HEK293T (cell line): ENCODE measurements around the gene SYNDIG1L.

Experiments
- CTCF ChIA-PET: fragments of 350-600 bp; formaldehyde crosslinking; extraction: SDS; loops from one replicate; lab custom pipeline; 2021; ENCODE audit warnings: antibody characterized with exemption, inconsistent platforms; lab: Yijun Ruan, JAX
- POLR2A ChIA-PET: fragments of 350-600 bp; formaldehyde crosslinking; extraction: SDS; loops from one replicate; lab custom pipeline; 2020; ENCODE audit warnings: antibody characterized with exemption, inconsistent platforms; lab: Yijun Ruan, JAX
- DNase-seq: peaks from one replicate; pipeline ENCODE4 v3.0.0; 2012; ENCODE audit warnings: mixed read lengths; ENCODE audit errors: extremely low spot score
- ARNT ChIP-seq: fragments of 450-650 bp; IDR thresholded peaks from 2 replicates; pipeline ENCODE4 v1.6.1; 2017; ENCODE audit warnings: mild to moderate bottlenecking
- BHLHE40 ChIP-seq: fragments of 450-650 bp; IDR thresholded peaks from 2 replicates; pipeline ENCODE4 v1.6.1; 2016; ENCODE audit warnings: mild to moderate bottlenecking, moderate library complexity, borderline replicate concordance
- CTBP1 ChIP-seq: fragments of 450-650 bp; IDR thresholded peaks from 2 replicates; pipeline ENCODE4 v1.6.1; 2016; ENCODE audit warnings: borderline replicate concordance
- ELF4 ChIP-seq: fragments of 450-650 bp; IDR thresholded peaks from 2 replicates; pipeline ENCODE4 v1.6.1; 2017; ENCODE audit warnings: antibody characterized with exemption
- FOXA1 ChIP-seq: fragments of 450-650 bp; IDR thresholded peaks from 2 replicates; pipeline ENCODE4 v1.6.1; 2016; ENCODE audit warnings: mild to moderate bottlenecking
- FOXK2 ChIP-seq: fragments of 450-650 bp; IDR thresholded peaks from 2 replicates; pipeline ENCODE4 v1.6.1; 2016; ENCODE audit warnings: mild to moderate bottlenecking
- FOXM1 ChIP-seq: fragments of 450-650 bp; IDR thresholded peaks from 2 replicates; pipeline ENCODE4 v1.6.1; 2017; ENCODE audit warnings: mild to moderate bottlenecking, borderline replicate concordance
- HDGF ChIP-seq: fragments of 450-650 bp; IDR thresholded peaks from 2 replicates; pipeline ENCODE4 v1.6.1; 2017; ENCODE audit warnings: antibody characterized with exemption, borderline replicate concordance
- L3MBTL2 ChIP-seq: fragments of 450-650 bp; conservative IDR thresholded peaks from 2 replicates; pipeline ENCODE4 v1.6.1; 2016; ENCODE audit warnings: mild to moderate bottlenecking
- LEF1 ChIP-seq: fragments of 450-650 bp; IDR thresholded peaks from 2 replicates; pipeline ENCODE4 v1.6.1; 2017; ENCODE audit warnings: mild to moderate bottlenecking, borderline replicate concordance
- NFRKB ChIP-seq: fragments of 450-650 bp; IDR thresholded peaks from 2 replicates; pipeline ENCODE4 v1.6.1; 2016; ENCODE audit warnings: mild to moderate bottlenecking, moderate library complexity
- PKNOX1 ChIP-seq: fragments of 450-650 bp; IDR thresholded peaks from 2 replicates; pipeline ENCODE4 v1.6.1; 2016
- SP1 ChIP-seq: fragments of 450-650 bp; IDR thresholded peaks from 2 replicates; pipeline ENCODE4 v1.6.1; 2017
- SUZ12 ChIP-seq: fragments of 450-650 bp; IDR thresholded peaks from 2 replicates; pipeline ENCODE4 v1.6.1; 2016; ENCODE audit warnings: mild to moderate bottlenecking
- TARDBP ChIP-seq: fragments of 450-650 bp; IDR thresholded peaks from 2 replicates; pipeline ENCODE4 v1.6.1; 2016
- ZNF384 ChIP-seq: fragments of 450-650 bp; IDR thresholded peaks from 2 replicates; pipeline ENCODE4 v1.6.1; 2016

SYNDIG1L gene

GRCh38 chr14:74413627-74414026 is 12.4 kb downstream of the SYNDIG1L start:
- no peak for DNase-seq
- ChIA-PET POLR2A (no interaction called here), CTCF (interaction anchor here (0.6 kb wide), 1 partner anchor 19 kb away, joined by 3 read pairs; no protein-coding TSS in a partner anchor)
- TF ChIP-seq ELF4 (no peak), FOXA1 (no peak), FOXK2 (no peak), LEF1 (no peak), ARNT (no peak), TARDBP (no peak), FOXM1 (no peak), ZNF384 (no peak), HDGF (no peak), BHLHE40 (no peak)

GRCh38 chr14:74412753-74413152 is 13.3 kb downstream of the SYNDIG1L start:
- CTCF ChIA-PET: no interaction called here
- TF ChIP-seq ARNT (no peak), ELF4 (no peak), PKNOX1 (no peak), CTBP1 (no peak), BHLHE40 (no peak), TARDBP (no peak), NFRKB (no peak), FOXM1 (no peak), HDGF (no peak), ZNF384 (no peak), FOXA1 (no peak)
- DNase-seq: no peak
- POLR2A ChIA-PET: no interaction called here

- DNase-seq: no peak
- CTCF ChIA-PET: no interaction called here
- TF ChIP-seq HDGF (no peak), LEF1 (no peak)
- POLR2A ChIA-PET: no interaction called here
Measured at GRCh38 chr14:74411671-74412070, 14.3 kb downstream of the SYNDIG1L start.

- ChIA-PET POLR2A (no interaction called here), CTCF (no interaction called here)
- TF ChIP-seq L3MBTL2 (no peak), FOXM1 (no peak)
- no peak for DNase-seq
Measured at GRCh38 chr14:74409441-74409840, 16.6 kb downstream of the SYNDIG1L start.

- ChIA-PET CTCF (no interaction called here), POLR2A (no interaction called here)
- no peak for TF ChIP-seq FOXK2
- TF ChIP-seq ELF4: no peak
- TF ChIP-seq NFRKB: no peak
- TF ChIP-seq PKNOX1: no peak
- TF ChIP-seq BHLHE40: no peak
- no peak for TF ChIP-seq TARDBP
- no peak for TF ChIP-seq SUZ12
- no peak for TF ChIP-seq FOXA1
- no peak for TF ChIP-seq HDGF
- TF ChIP-seq ZNF384: no peak
- DNase-seq: no peak
Measured at GRCh38 chr14:74408870-74409269, 17.1 kb downstream of the SYNDIG1L start.

- DNase-seq: no peak
- ChIA-PET POLR2A (no interaction called here), CTCF (no interaction called here)
- TF ChIP-seq SP1 (no peak), HDGF (no peak), ELF4 (no peak), SUZ12 (no peak), CTBP1 (no peak), TARDBP (no peak), FOXM1 (no peak), BHLHE40 (no peak), ARNT (no peak), ZNF384 (no peak), FOXK2 (no peak)
Measured at GRCh38 chr14:74407801-74408154, 18.2 kb downstream of the SYNDIG1L start.

GRCh38 chr14:74407021-74407800 is 18.8 kb downstream of the SYNDIG1L start:
- CTCF ChIA-PET: no interaction called here
- DNase-seq: no peak
- POLR2A ChIA-PET: no interaction called here
- TF ChIP-seq ZNF384 (no peak), PKNOX1 (no peak), SUZ12 (no peak), FOXM1 (no peak), FOXA1 (no peak), HDGF (no peak), LEF1 (no peak), FOXK2 (no peak), ARNT (no peak), ELF4 (no peak)
